Esophagus muscularis mucosa (tissue), 3 donors: Measurements from ENCODE around the gene PARP9.

Source experiments
- CTCF ChIP-seq, 3 experiments: fragments of 200-600 bp in 2 of 3; fragments of 450-650 bp in 1 of 3; sonication (generic) in 2 of 3; IDR thresholded peaks; one replicate each; pipeline ENCODE4 v1.5.1; 2017 to 2019; ENCODE audit warnings: antibody characterized with exemption in 3 of 3, mild to moderate bottlenecking in 2 of 3, moderate library complexity in 1 of 3
- POLR2A ChIP-seq: fragments of 450-650 bp; IDR thresholded peaks from one replicate; pipeline ENCODE4 v1.6.1; 2017; ENCODE audit warnings: antibody characterized with exemption, moderate library complexity, mild to moderate bottlenecking, low read depth
- POLR2AphosphoS5 ChIP-seq, 2 donors: sonication (generic); formaldehyde crosslinking; IDR thresholded peaks; one replicate each; pipeline ENCODE4 v1.6.1; 2017; ENCODE audit warnings: antibody characterized with exemption in 2 of 2

- no peak for TF ChIP-seq CTCF (IDR thresholded peaks at IDR 0.05)
- no peak for TF ChIP-seq POLR2A
- TF ChIP-seq POLR2AphosphoS5 (IDR thresholded peaks at IDR 0.05) = peak; percentile 80 to 87
Measured at GRCh38 chr3:122564155-122564912, at the start of gene PARP9, which contains the start of gene DTX3L.
